Esophagus muscularis mucosa (tissue), 4 donors: ENCODE data around the gene GLP2R. TPM values are rescaled to one million over a fixed set of nuclear protein-coding genes. Genes with fewer than 3 reads are reported as not detected.

Experiments used
- DNase-seq: peaks from one replicate; pipeline ENCODE4 v3.0.0-alpha.2; 2017; ENCODE audit errors: extremely low spot score
- H3K27ac ChIP-seq, 4 donors: fragments of 200-600 bp; sonication (generic); replicated peaks in 1 of 4; 1 replicate in 3 of 4; 2 replicates in 1 of 4; pipeline ENCODE4 v1.5.1; 2016 to 2019; ENCODE audit warnings: mild to moderate bottlenecking in 1 of 4
- H3K27me3 ChIP-seq, 4 donors: fragments of 200-600 bp; sonication (generic); one replicate each; pipeline versions ENCODE4 v1.5.1 to v1.6.0; 2016 to 2019
- H3K36me3 ChIP-seq, 4 donors: fragments of 200-600 bp; sonication (generic); one replicate each; pipeline ENCODE4 v1.5.1; 2016 to 2019
- H3K4me1 ChIP-seq, 4 donors: fragments of 200-600 bp; sonication (generic); one replicate each; pipeline ENCODE4 v1.5.1; 2016 to 2019
- H3K4me3 ChIP-seq, 4 donors: fragments of 200-600 bp; sonication (generic); 1 replicate in 2 of 4; 2 replicates in 2 of 4; pipeline ENCODE4 v1.5.1; 2016 to 2019; ENCODE audit warnings: mild to moderate bottlenecking in 4 of 4, moderate library complexity in 1 of 4
- H3K9me3 ChIP-seq, 4 donors: fragments of 200-600 bp; sonication (generic); 1 replicate in 3 of 4; 2 replicates in 1 of 4; pipeline ENCODE4 v1.5.1; 2016 to 2019
- CTCF ChIP-seq, 3 experiments: fragments of 200-600 bp in 2 of 3; fragments of 450-650 bp in 1 of 3; sonication (generic) in 2 of 3; IDR thresholded peaks; one replicate each; pipeline ENCODE4 v1.5.1; 2017 to 2019; ENCODE audit warnings: antibody characterized with exemption in 3 of 3, mild to moderate bottlenecking in 2 of 3, moderate library complexity in 1 of 3
- EP300 ChIP-seq: sonication (generic); formaldehyde crosslinking; IDR thresholded peaks from one replicate; pipeline ENCODE4 v1.6.1; 2017; ENCODE audit warnings: antibody characterized with exemption
- POLR2A ChIP-seq: fragments of 450-650 bp; IDR thresholded peaks from one replicate; pipeline ENCODE4 v1.6.1; 2017; ENCODE audit warnings: antibody characterized with exemption, moderate library complexity, mild to moderate bottlenecking, low read depth
- POLR2AphosphoS5 ChIP-seq, 2 donors: sonication (generic); formaldehyde crosslinking; IDR thresholded peaks; one replicate each; pipeline ENCODE4 v1.6.1; 2017; ENCODE audit warnings: antibody characterized with exemption in 2 of 2
- WGBS: methylation state at CpG from one replicate; pipeline ENCODE4 v1.1.5; 2018; 5-methylcytosine and 5-hydroxymethylcytosine counted together
- intact Hi-C: fragments of 100-400 bp; cut with DNase I; formaldehyde crosslinking; loops from one replicate; pipeline ENCODE4 v1.15.1; 2023
- total RNA-seq, 4 donors: library from RNA; depleted of rRNA; stranded (reverse); fragments of >200 nt; gene quantifications; one replicate each; pipeline versions ENCODE4 v1.1.0 to v1.2.1, GENCODE V29; 2016

The GLP2R gene
- total RNA-seq, 4 donors from 2014 or later: 9.1 to 16.6 (median 14.6) TPM

- no peak for DNase-seq
- Histone ChIP-seq H3K27ac (no peak overlapping the region), H3K9me3 (no peaks in the 10 kb centered on the region), H3K36me3 (no peaks in the 10 kb centered on the region), H3K4me1 (peaks cover 10 to 18% (median 16%) of the 10 kb centered on the region in 4 donors), H3K4me3 (no peak overlapping the region), H3K27me3 (no peaks in the 10 kb centered on the region)
- TF ChIP-seq POLR2A: no peak
- WGBS: 92% methylated on average over 15 of the region's 15 CpGs
- intact Hi-C loops: no loop called here
Observed at GRCh38 chr17:9792181-9792840, 33.4 kb upstream of the GLP2R start.

- Histone ChIP-seq H3K36me3 (no peaks in the 10 kb centered on the region), H3K27me3 (no peaks in the 10 kb centered on the region), H3K27ac (no peak overlapping the region), H3K4me3 (no peak overlapping the region), H3K9me3 (no peaks in the 10 kb centered on the region), H3K4me1 (no peaks in the 10 kb centered on the region)
- WGBS: 77% methylated on average over 3 of the region's 3 CpGs
- TF ChIP-seq EP300 (no peak), CTCF (IDR thresholded peaks at IDR 0.05) (no peak), POLR2AphosphoS5 (IDR thresholded peaks at IDR 0.05) (no peak), POLR2A (no peak)
- DNase-seq: no peak
- intact Hi-C loops: no loop called here
Observed at GRCh38 chr17:9798008-9798407, 27.7 kb upstream of the GLP2R start.

- no peaks in the 10 kb centered on the region for H3K36me3 ChIP-seq
- no peak overlapping the region for H3K27ac ChIP-seq
- no peaks in the 10 kb centered on the region for H3K9me3 ChIP-seq
- TF ChIP-seq POLR2AphosphoS5 (IDR thresholded peaks at IDR 0.05) (no peak), CTCF (IDR thresholded peaks at IDR 0.05) (no peak), POLR2A (no peak), EP300 (no peak)
- DNase-seq: no peak
- no peak overlapping the region for H3K4me3 ChIP-seq
- intact Hi-C loops: no loop called here
- no peaks in the 10 kb centered on the region for H3K27me3 ChIP-seq
- no peaks in the 10 kb centered on the region for H3K4me1 ChIP-seq
- WGBS: 89% methylated on average over 7 of the region's 7 CpGs
Observed at GRCh38 chr17:9798724-9799123, 27.0 kb upstream of the GLP2R start.

- Histone ChIP-seq H3K4me3 (no peak overlapping the region), H3K9me3 (peaks cover 0 to 15% (median 7%) of the 10 kb centered on the region in 4 donors), H3K36me3 (no peaks in the 10 kb centered on the region), H3K4me1 (no peaks in the 10 kb centered on the region), H3K27ac (no peak overlapping the region), H3K27me3 (no peaks in the 10 kb centered on the region)
- intact Hi-C loops: no loop called here
- TF ChIP-seq EP300 (no peak), POLR2A (no peak), CTCF (IDR thresholded peaks at IDR 0.05) (no peak), POLR2AphosphoS5 (IDR thresholded peaks at IDR 0.05) (no peak)
- DNase-seq: no peak
- WGBS: 42% methylated on average over 2 of the region's 2 CpGs
Observed at GRCh38 chr17:9801505-9801904, 24.2 kb upstream of the GLP2R start.

- Histone ChIP-seq H3K4me3 (no peak overlapping the region), H3K9me3 (peaks cover 0 to 15% (median 7%) of the 10 kb centered on the region in 4 donors), H3K27ac (no peak overlapping the region), H3K4me1 (no peaks in the 10 kb centered on the region), H3K36me3 (no peaks in the 10 kb centered on the region), H3K27me3 (no peaks in the 10 kb centered on the region)
- no peak for DNase-seq
- TF ChIP-seq POLR2A: no peak
- TF ChIP-seq CTCF (IDR thresholded peaks at IDR 0.05): no peak
- no peak for TF ChIP-seq EP300
- no peak for TF ChIP-seq POLR2AphosphoS5 (IDR thresholded peaks at IDR 0.05)
- intact Hi-C loops: no loop called here
- WGBS: 88% methylated on average over 4 of the region's 13 CpGs
Observed at GRCh38 chr17:9802294-9802693, 23.4 kb upstream of the GLP2R start.
